Measurements from ENCODE around the gene SCNM1. TPM values are rescaled to one million over a fixed set of nuclear protein-coding genes. Genes with fewer than 3 reads are reported as not detected.
A peak's percentile ranks its signal among the peaks of the same experiment; 100 is the strongest.

SCNM1 gene
- total and polyA plus RNA-seq, 9 of the 15 experiments (the other 6 are each of a cell fraction or from before 2014, with no cell fraction given): 17.2 to 204 (median 63.0) TPM

DNA sequence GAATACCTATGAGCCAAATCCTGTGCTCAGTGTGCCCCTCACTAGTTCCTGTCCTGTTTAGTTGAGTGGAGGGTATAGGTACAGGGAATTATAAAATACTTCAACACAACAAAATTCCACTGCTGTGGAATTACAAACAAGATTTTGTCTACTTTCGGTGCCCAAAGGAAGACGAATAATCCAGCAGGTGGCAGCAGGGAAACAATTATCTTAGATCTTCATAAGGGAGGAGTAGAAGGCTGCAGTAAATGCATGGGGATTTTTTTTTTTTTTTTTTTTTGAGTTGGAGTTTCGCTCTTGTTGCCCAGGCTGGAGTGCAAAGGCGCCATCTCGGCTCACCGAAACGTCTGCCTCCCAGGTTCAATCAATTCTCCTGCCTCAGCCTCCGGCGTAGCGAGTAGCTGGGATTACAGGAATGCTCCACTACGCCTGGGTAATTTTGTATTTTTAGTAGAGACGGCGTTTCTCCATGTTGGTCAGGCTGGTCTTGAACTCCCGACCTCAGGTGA lies 30.4 kb downstream of the SCNM1 start (continued):
- TF ChIP-seq, protein P1, sequence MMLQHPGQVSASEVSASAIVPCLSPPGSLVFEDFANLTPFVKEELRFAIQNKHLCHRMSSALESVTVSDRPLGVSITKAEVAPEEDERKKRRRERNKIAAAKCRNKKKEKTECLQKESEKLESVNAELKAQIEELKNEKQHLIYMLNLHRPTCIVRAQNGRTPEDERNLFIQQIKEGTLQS (IDR thresholded peaks at IDR 0.05): no peak
- TF ChIP-seq, protein P1 (CRISPR knock-in tag; conservative IDR thresholded peaks at IDR 0.05): no peak
- TF ChIP-seq ARNT (IDR thresholded peaks at IDR 0.05): peak in 1 of 2 experiments; percentile 33; a peak in 1 of 4 replicates
- TF ChIP-seq SAP30 (IDR thresholded peaks at IDR 0.05; ENCODE audit: borderline replicate concordance, insufficient read depth, low read depth, low read length, poor library complexity, severe bottlenecking): no peak
- TF ChIP-seq GATA2 (CRISPR knock-in tag; IDR thresholded peaks at IDR 0.05): peak; percentile 74
- TF ChIP-seq, protein P2, sequence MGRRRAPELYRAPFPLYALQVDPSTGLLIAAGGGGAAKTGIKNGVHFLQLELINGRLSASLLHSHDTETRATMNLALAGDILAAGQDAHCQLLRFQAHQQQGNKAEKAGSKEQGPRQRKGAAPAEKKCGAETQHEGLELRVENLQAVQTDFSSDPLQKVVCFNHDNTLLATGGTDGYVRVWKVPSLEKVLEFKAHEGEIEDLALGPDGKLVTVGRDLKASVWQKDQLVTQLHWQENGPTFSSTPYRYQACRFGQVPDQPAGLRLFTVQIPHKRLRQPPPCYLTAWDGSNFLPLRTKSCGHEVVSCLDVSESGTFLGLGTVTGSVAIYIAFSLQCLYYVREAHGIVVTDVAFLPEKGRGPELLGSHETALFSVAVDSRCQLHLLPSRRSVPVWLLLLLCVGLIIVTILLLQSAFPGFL (CRISPR knock-in tag; IDR thresholded peaks at IDR 0.05): no peak
- no peak for TF ChIP-seq NCOA4 (IDR thresholded peaks at IDR 0.05; ENCODE audit: partially characterized antibody)
- no peak for TF ChIP-seq HDGF (IDR thresholded peaks at IDR 0.05)
- TF ChIP-seq, protein P3, sequence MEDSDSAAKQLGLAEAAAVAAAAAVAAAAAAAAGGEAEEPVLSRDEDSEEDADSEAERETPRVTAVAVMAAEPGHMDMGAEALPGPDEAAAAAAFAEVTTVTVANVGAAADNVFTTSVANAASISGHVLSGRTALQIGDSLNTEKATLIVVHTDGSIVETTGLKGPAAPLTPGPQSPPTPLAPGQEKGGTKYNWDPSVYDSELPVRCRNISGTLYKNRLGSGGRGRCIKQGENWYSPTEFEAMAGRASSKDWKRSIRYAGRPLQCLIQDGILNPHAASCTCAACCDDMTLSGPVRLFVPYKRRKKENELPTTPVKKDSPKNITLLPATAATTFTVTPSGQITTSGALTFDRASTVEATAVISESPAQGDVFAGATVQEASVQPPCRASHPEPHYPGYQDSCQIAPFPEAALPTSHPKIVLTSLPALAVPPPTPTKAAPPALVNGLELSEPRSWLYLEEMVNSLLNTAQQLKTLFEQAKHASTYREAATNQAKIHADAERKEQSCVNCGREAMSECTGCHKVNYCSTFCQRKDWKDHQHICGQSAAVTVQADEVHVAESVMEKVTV (CRISPR knock-in tag; IDR thresholded peaks at IDR 0.05): 0 out of 2 replicates have a peak, but pooled peaks have one; percentile 9
- TF ChIP-seq IFI16 (CRISPR knock-in tag; IDR thresholded peaks at IDR 0.05): no peak
- TF ChIP-seq CTCFL (IDR thresholded peaks at IDR 0.05; ENCODE audit: borderline replicate concordance, insufficient read depth, low read depth, low read length, poor library complexity, severe bottlenecking): peak; percentile 33
- TF ChIP-seq, protein P4, sequence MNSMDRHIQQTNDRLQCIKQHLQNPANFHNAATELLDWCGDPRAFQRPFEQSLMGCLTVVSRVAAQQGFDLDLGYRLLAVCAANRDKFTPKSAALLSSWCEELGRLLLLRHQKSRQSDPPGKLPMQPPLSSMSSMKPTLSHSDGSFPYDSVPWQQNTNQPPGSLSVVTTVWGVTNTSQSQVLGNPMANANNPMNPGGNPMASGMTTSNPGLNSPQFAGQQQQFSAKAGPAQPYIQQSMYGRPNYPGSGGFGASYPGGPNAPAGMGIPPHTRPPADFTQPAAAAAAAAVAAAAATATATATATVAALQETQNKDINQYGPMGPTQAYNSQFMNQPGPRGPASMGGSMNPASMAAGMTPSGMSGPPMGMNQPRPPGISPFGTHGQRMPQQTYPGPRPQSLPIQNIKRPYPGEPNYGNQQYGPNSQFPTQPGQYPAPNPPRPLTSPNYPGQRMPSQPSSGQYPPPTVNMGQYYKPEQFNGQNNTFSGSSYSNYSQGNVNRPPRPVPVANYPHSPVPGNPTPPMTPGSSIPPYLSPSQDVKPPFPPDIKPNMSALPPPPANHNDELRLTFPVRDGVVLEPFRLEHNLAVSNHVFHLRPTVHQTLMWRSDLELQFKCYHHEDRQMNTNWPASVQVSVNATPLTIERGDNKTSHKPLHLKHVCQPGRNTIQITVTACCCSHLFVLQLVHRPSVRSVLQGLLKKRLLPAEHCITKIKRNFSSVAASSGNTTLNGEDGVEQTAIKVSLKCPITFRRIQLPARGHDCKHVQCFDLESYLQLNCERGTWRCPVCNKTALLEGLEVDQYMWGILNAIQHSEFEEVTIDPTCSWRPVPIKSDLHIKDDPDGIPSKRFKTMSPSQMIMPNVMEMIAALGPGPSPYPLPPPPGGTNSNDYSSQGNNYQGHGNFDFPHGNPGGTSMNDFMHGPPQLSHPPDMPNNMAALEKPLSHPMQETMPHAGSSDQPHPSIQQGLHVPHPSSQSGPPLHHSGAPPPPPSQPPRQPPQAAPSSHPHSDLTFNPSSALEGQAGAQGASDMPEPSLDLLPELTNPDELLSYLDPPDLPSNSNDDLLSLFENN (IDR thresholded peaks at IDR 0.05; ENCODE audit: low read depth in 2 of 2, low read length in 2 of 2): no peak
- TF ChIP-seq RAD21 (CRISPR knock-in tag; conservative IDR thresholded peaks at IDR 0.05 in 1 of 2, IDR thresholded peaks at IDR 0.05 in 1 of 2): peak; percentile 53 to 75
- no peak for TF ChIP-seq SIX5 (IDR thresholded peaks at IDR 0.05; ENCODE audit: borderline replicate concordance in 1 of 2, insufficient read depth in 1 of 2, low read depth in 1 of 2, low read length in 2 of 2)
- no peak for TF ChIP-seq TAF15 (IDR thresholded peaks at IDR 0.05; ENCODE audit: low read depth, low read length)
- no peak for TF ChIP-seq HSF4 (CRISPR knock-in tag; IDR thresholded peaks at IDR 0.05; ENCODE audit: borderline replicate concordance)
- TF ChIP-seq ZNF766 (CRISPR knock-in tag; conservative IDR thresholded peaks at IDR 0.05): no peak
- no peak for TF ChIP-seq HMG20B (CRISPR knock-in tag; IDR thresholded peaks at IDR 0.05)
